Measurements from ENCODE around the gene SLC39A11.

The SLC39A11 gene

GRCh38 chr17:72984145-72984925, 108.2 kb downstream of the SLC39A11 start:
- FAIRE-seq (no peak), DNase-seq (ENCODE audit: insufficient read length, low spot score) (no peak)

GRCh38 chr17:72982680-72983079, 109.8 kb downstream of the SLC39A11 start:
- FAIRE-seq: no peak
- TF ChIP-seq TAF1 (IDR thresholded peaks at IDR 0.05; ENCODE audit: low read depth, low read length) (no peak), PAX5 (IDR thresholded peaks at IDR 0.05; ENCODE audit: insufficient read depth, low read length, severe bottlenecking) (no peak), SPI1 (IDR thresholded peaks at IDR 0.05; ENCODE audit: low read depth, low read length) (no peak), POLR2A (IDR thresholded peaks at IDR 0.05; ENCODE audit: low read depth, low read length) (no peak), POLR2AphosphoS5 (IDR thresholded peaks at IDR 0.05; ENCODE audit: low read depth, low read length) (no peak), POU2F2 (IDR thresholded peaks at IDR 0.05; ENCODE audit: low read depth, low read length) (no peak)
- DNase-seq (ENCODE audit: insufficient read length, low spot score): no peak

More at GRCh38 chr17:72984145-72984925, 108.2 kb downstream of the SLC39A11 start:
- TF ChIP-seq SPI1 (IDR thresholded peaks at IDR 0.05; ENCODE audit: low read depth, low read length) (no peak), PAX5 (IDR thresholded peaks at IDR 0.05; ENCODE audit: insufficient read depth, low read length, severe bottlenecking) (no peak), POLR2AphosphoS5 (IDR thresholded peaks at IDR 0.05; ENCODE audit: low read depth, low read length) (no peak), POU2F2 (IDR thresholded peaks at IDR 0.05; ENCODE audit: low read depth, low read length) (no peak), POLR2A (IDR thresholded peaks at IDR 0.05; ENCODE audit: low read depth, low read length) (no peak), TAF1 (IDR thresholded peaks at IDR 0.05; ENCODE audit: low read depth, low read length) (no peak)

GRCh38 chr17:72978593-72979218, 113.8 kb downstream of the SLC39A11 start:
- TF ChIP-seq POLR2AphosphoS5 (IDR thresholded peaks at IDR 0.05; ENCODE audit: low read depth, low read length) (no peak), POU2F2 (IDR thresholded peaks at IDR 0.05; ENCODE audit: low read depth, low read length) (no peak), SPI1 (IDR thresholded peaks at IDR 0.05; ENCODE audit: low read depth, low read length) (no peak), PAX5 (IDR thresholded peaks at IDR 0.05; ENCODE audit: insufficient read depth, low read length, severe bottlenecking) (no peak), TAF1 (IDR thresholded peaks at IDR 0.05; ENCODE audit: low read depth, low read length) (no peak), POLR2A (IDR thresholded peaks at IDR 0.05; ENCODE audit: low read depth, low read length) (no peak)
- DNase-seq (ENCODE audit: insufficient read length, low spot score): no peak

GRCh38 chr17:72977771-72978417, 114.6 kb downstream of the SLC39A11 start:
- FAIRE-seq (no peak), DNase-seq (ENCODE audit: insufficient read length, low spot score) (no peak)
- no peak for TF ChIP-seq POU2F2 (IDR thresholded peaks at IDR 0.05; ENCODE audit: low read depth, low read length)
- no peak for TF ChIP-seq PAX5 (IDR thresholded peaks at IDR 0.05; ENCODE audit: insufficient read depth, low read length, severe bottlenecking)
- no peak for TF ChIP-seq POLR2A (IDR thresholded peaks at IDR 0.05; ENCODE audit: low read depth, low read length)
- no peak for TF ChIP-seq SPI1 (IDR thresholded peaks at IDR 0.05; ENCODE audit: low read depth, low read length)
- TF ChIP-seq TAF1 (IDR thresholded peaks at IDR 0.05; ENCODE audit: low read depth, low read length): no peak

More at GRCh38 chr17:72978593-72979218, 113.8 kb downstream of the SLC39A11 start:
- FAIRE-seq: no peak

- no peak for DNase-seq (ENCODE audit: insufficient read length, low spot score)
- TF ChIP-seq TAF1 (IDR thresholded peaks at IDR 0.05; ENCODE audit: low read depth, low read length) (no peak), POU2F2 (IDR thresholded peaks at IDR 0.05; ENCODE audit: low read depth, low read length) (no peak), PAX5 (IDR thresholded peaks at IDR 0.05; ENCODE audit: insufficient read depth, low read length, severe bottlenecking) (no peak), POLR2A (IDR thresholded peaks at IDR 0.05; ENCODE audit: low read depth, low read length) (no peak), SPI1 (IDR thresholded peaks at IDR 0.05; ENCODE audit: low read depth, low read length) (0 out of 2 replicates have a peak, but pooled peaks have one; percentile 24)
- no peak for FAIRE-seq
Measured at GRCh38 chr17:72976971-72977770, 115.3 kb downstream of the SLC39A11 start.

GRCh38 chr17:72975509-72975908, 117.0 kb downstream of the SLC39A11 start:
- no peak for FAIRE-seq
- no peak for DNase-seq (ENCODE audit: insufficient read length, low spot score)
- no peak for TF ChIP-seq SPI1 (IDR thresholded peaks at IDR 0.05; ENCODE audit: low read depth, low read length)
- TF ChIP-seq TAF1 (IDR thresholded peaks at IDR 0.05; ENCODE audit: low read depth, low read length): no peak
- no peak for TF ChIP-seq PAX5 (IDR thresholded peaks at IDR 0.05; ENCODE audit: insufficient read depth, low read length, severe bottlenecking)
- no peak for TF ChIP-seq POLR2AphosphoS5 (IDR thresholded peaks at IDR 0.05; ENCODE audit: low read depth, low read length)
- no peak for TF ChIP-seq POU2F2 (IDR thresholded peaks at IDR 0.05; ENCODE audit: low read depth, low read length)
- no peak for TF ChIP-seq POLR2A (IDR thresholded peaks at IDR 0.05; ENCODE audit: low read depth, low read length)

GRCh38 chr17:72974605-72975232, 117.8 kb downstream of the SLC39A11 start:
- DNase-seq (ENCODE audit: insufficient read length, low spot score) (no peak), FAIRE-seq (no peak)
- no peak for TF ChIP-seq TAF1 (IDR thresholded peaks at IDR 0.05; ENCODE audit: low read depth, low read length)
- TF ChIP-seq POLR2AphosphoS5 (IDR thresholded peaks at IDR 0.05; ENCODE audit: low read depth, low read length): no peak
- no peak for TF ChIP-seq POLR2A (IDR thresholded peaks at IDR 0.05; ENCODE audit: low read depth, low read length)
- TF ChIP-seq SPI1 (IDR thresholded peaks at IDR 0.05; ENCODE audit: low read depth, low read length): no peak
- no peak for TF ChIP-seq POU2F2 (IDR thresholded peaks at IDR 0.05; ENCODE audit: low read depth, low read length)
- TF ChIP-seq PAX5 (IDR thresholded peaks at IDR 0.05; ENCODE audit: insufficient read depth, low read length, severe bottlenecking): no peak

- TF ChIP-seq POLR2AphosphoS5 (IDR thresholded peaks at IDR 0.05; ENCODE audit: low read depth, low read length) (no peak), PAX5 (IDR thresholded peaks at IDR 0.05; ENCODE audit: insufficient read depth, low read length, severe bottlenecking) (no peak), POU2F2 (IDR thresholded peaks at IDR 0.05; ENCODE audit: low read depth, low read length) (no peak), SPI1 (IDR thresholded peaks at IDR 0.05; ENCODE audit: low read depth, low read length) (no peak), POLR2A (IDR thresholded peaks at IDR 0.05; ENCODE audit: low read depth, low read length) (no peak), TAF1 (IDR thresholded peaks at IDR 0.05; ENCODE audit: low read depth, low read length) (no peak)
- FAIRE-seq (no peak), DNase-seq (ENCODE audit: insufficient read length, low spot score) (no peak)
Measured at GRCh38 chr17:72972263-72972951, 120.1 kb downstream of the SLC39A11 start.

Data from GM12891 (cell line).